SU-DHL-6 (cell line): Measurements from ENCODE around the gene CAMSAP1.

Experiments
- CTCF ChIP-seq: fragments of 200-600 bp; sonication (generic); IDR thresholded peaks from one replicate; pipeline ENCODE4 v1.5.1; 2017; ENCODE audit warnings: antibody characterized with exemption, mild to moderate bottlenecking, low read length, moderate library complexity; ENCODE audit not compliant: insufficient read depth, poor library complexity, severe bottlenecking
- EZH2phosphoT487 ChIP-seq: fragments of 200-600 bp; sonication (generic), shearing (Covaris generic); conservative IDR thresholded peaks from 2 replicates; pipeline ENCODE4 v1.6.1; 2018; ENCODE audit warnings: mild to moderate bottlenecking, antibody characterized with exemption, low read length, moderate library complexity, mixed read lengths

GRCh38 chr9:135827866-135828580, 79.3 kb downstream of the CAMSAP1 start:
- TF ChIP-seq CTCF (no peak), EZH2phosphoT487 (no peak)
